ENCODE data around the gene REN. TPM values are rescaled to one million over a fixed set of nuclear protein-coding genes. Genes with fewer than 3 reads are reported as not detected.

The REN gene
- total RNA-seq, 1 donor from 2014 or later = not detected

DNA sequence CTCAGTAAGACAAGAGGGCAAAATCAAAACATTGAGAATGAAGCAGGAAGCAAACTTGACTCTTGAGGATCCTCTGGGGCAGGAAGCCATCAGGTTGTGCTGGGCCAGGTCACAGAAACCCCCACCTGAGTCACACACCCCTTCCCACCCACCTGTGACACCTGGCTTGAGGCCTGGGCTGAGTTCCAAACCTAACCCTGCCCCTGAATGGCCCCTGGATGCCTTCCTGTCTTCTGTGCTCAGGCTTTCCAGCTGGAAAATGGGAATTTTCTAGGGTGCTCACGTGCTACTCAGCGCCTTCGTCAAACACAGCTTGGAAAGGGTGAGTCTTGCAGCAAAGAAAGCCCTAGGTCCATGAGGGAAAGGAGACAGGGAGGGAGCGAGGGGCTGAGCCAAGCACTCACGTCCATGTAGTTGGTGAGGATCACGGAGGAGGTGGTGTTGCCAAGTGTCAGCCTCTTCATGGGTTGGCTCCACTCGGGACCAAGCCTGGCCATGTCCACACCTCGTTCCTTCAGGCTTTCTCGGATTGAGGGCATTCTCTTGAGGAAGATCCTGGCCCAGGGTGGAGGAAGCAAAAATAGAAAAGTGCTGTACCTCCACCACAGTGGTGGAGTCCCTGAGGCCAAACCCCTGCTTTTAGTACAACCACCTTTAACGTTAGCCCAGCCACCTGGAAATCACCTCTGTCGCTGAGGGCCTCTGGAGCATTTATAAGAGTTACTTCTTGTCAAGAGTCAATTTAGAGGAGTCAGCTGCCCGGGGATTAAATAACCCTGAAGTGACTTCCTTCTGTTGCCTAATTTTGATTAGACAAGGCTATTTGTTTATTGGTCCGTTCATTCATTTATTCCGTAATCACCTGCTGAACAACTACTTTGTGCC, 4.3 kb downstream of the REN start:
- intact Hi-C loops (cut with micrococcal nuclease) = loop anchor here (2.0 to 10.0 kb wide), 3 partner anchors 45 to 233 kb away; no protein-coding TSS in a partner anchor
- Histone ChIP-seq H3K9me3 (replicated peaks) (no peaks in the 10 kb centered on the region), H3K36me3 (no peaks in the 10 kb centered on the region), H3K4me1 (no peaks in the 10 kb centered on the region), H3K27me3 (ENCODE audit: low read depth) (peaks cover 39% of the 10 kb centered on the region), H3K4me3 (no peak overlapping the region), H3K27ac (replicated peaks) (no peak overlapping the region)
- TF ChIP-seq, protein P1, sequence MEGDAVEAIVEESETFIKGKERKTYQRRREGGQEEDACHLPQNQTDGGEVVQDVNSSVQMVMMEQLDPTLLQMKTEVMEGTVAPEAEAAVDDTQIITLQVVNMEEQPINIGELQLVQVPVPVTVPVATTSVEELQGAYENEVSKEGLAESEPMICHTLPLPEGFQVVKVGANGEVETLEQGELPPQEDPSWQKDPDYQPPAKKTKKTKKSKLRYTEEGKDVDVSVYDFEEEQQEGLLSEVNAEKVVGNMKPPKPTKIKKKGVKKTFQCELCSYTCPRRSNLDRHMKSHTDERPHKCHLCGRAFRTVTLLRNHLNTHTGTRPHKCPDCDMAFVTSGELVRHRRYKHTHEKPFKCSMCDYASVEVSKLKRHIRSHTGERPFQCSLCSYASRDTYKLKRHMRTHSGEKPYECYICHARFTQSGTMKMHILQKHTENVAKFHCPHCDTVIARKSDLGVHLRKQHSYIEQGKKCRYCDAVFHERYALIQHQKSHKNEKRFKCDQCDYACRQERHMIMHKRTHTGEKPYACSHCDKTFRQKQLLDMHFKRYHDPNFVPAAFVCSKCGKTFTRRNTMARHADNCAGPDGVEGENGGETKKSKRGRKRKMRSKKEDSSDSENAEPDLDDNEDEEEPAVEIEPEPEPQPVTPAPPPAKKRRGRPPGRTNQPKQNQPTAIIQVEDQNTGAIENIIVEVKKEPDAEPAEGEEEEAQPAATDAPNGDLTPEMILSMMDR (IDR thresholded peaks at IDR 0.05; ENCODE audit: borderline replicate concordance) = no peak
- no peak for DNase-seq

DNA sequence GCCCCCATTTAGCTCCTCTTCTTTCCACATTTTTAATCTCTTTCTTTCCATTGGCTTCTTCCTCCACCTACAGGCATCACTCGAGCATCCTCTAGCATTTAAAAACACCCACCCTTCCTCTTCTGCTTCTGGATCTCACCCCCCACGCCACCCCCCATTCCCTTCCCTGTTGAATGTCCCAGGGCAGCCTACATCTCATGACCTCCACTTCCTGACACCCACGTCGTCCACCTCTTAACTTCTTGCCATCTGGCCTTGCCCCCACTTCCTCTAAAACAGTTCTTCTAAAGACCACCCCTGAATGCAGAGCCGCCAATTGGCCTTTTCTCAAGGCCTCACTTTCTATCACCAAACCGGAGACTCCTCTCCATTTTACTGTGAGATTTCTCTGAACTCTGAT, 8.2 kb downstream of the REN start:
- TF ChIP-seq, protein P1 (IDR thresholded peaks at IDR 0.05; ENCODE audit: borderline replicate concordance) = no peak
- Histone ChIP-seq H3K36me3 (no peaks in the 10 kb centered on the region), H3K4me3 (no peak overlapping the region), H3K9me3 (replicated peaks) (no peaks in the 10 kb centered on the region), H3K27ac (replicated peaks) (no peak overlapping the region), H3K27me3 (ENCODE audit: low read depth) (peaks cover 44% of the 10 kb centered on the region), H3K4me1 (no peaks in the 10 kb centered on the region)
- DNase-seq = no peak
- intact Hi-C loops (cut with micrococcal nuclease) = no loop called here

DNA sequence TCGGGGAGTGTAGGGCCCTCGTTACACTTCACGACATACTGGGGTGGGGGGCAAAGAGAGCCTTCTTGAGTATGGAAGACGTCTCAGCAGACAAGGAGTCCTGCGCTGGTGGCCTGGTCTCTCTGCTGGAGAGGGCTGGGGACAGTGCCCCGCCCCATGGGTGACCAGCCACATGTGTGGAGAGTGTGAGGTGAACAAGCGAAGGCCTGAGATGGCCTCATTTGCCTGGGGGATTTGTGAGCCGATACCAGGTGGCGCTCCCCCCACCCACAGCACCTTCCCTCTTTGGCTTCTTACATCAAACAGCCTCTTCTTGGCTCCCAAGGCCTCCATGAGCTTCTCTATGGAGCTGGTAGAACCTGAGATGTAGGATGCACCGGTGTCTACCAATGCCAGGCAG, 10.3 kb downstream of the REN start:
- DNase-seq = no peak
- H3K27ac ChIP-seq (replicated peaks) = no peak overlapping the region
- H3K4me1 ChIP-seq = peaks cover 19% of the 10 kb centered on the region
- TF ChIP-seq, protein P1 (IDR thresholded peaks at IDR 0.05; ENCODE audit: borderline replicate concordance) = no peak
- H3K27me3 ChIP-seq (ENCODE audit: low read depth) = peaks cover 31% of the 10 kb centered on the region
- intact Hi-C loops (cut with micrococcal nuclease) = no loop called here
- H3K9me3 ChIP-seq (replicated peaks) = no peaks in the 10 kb centered on the region
- H3K36me3 ChIP-seq = no peaks in the 10 kb centered on the region
- H3K4me3 ChIP-seq = no peak overlapping the region

DNA sequence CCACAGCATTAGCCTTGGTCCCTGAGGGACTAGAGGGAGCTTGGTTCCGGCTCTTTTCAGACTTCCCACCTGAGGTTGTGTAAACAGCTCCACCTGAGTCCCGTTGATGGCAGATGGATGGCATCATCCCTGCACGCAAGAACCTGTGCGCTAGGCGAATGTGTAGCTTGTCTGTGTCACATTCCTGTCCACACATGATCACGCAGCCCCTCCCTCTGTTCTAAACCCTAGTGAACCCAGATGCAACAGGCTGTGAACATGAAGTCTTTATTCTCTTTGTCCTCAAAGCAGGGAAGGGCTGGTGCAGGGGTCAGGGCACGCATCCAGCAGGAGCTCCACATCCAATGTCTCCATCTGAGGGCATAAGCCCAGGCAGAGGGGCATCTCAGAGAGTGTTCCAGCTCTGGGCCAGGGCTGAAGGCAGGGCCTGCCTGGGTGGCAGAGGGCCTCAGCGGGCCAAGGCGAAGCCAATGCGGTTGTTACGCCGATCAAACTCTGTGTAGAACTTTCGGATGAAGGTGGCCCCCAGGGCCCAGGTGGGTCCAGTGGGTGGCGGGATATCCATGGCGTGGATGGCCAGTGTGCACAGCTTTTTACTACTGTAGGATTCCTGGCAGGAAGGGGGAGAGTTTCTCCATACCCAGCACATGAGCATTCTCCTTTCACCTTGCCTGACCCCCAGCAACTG, 11.4 kb downstream of the REN start:
- H3K4me1 ChIP-seq = peaks cover 25% of the 10 kb centered on the region
- peaks cover 20% of the 10 kb centered on the region for H3K27me3 ChIP-seq (ENCODE audit: low read depth)
- no peak overlapping the region for H3K27ac ChIP-seq (replicated peaks)
- H3K9me3 ChIP-seq (replicated peaks) = no peaks in the 10 kb centered on the region
- TF ChIP-seq, protein P1 (IDR thresholded peaks at IDR 0.05; ENCODE audit: borderline replicate concordance) = no peak
- no peaks in the 10 kb centered on the region for H3K36me3 ChIP-seq
- H3K4me3 ChIP-seq = no peak overlapping the region
- intact Hi-C loops (cut with micrococcal nuclease) = no loop called here
- no peak for DNase-seq

DNA sequence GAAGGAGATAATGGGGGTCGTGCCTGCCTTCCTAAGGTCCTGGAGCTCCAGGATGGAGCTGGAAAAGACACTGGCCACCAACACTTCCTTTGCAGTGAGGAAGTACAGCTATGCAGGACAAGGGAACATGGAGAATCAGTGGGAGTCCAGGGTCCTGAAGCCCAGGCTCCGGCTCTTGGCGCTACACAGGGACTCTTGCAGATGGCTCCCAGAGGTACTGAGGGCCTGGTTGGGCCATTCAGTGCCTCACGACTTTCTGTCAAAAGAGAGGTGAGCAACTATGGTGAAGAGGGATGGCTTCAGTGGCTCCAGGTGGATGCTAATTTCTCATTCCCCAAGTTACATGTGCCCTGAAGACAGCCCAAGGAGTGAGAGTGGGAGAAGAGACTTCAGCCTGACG, 12.5 kb downstream of the REN start:
- DNase-seq = no peak
- no peak overlapping the region for H3K4me3 ChIP-seq
- H3K4me1 ChIP-seq = peaks cover 25% of the 10 kb centered on the region
- TF ChIP-seq, protein P1 (IDR thresholded peaks at IDR 0.05; ENCODE audit: borderline replicate concordance) = no peak
- H3K9me3 ChIP-seq (replicated peaks) = no peaks in the 10 kb centered on the region
- peaks cover 17% of the 10 kb centered on the region for H3K27me3 ChIP-seq (ENCODE audit: low read depth)
- intact Hi-C loops (cut with micrococcal nuclease) = no loop called here
- H3K27ac ChIP-seq (replicated peaks) = no peak overlapping the region
- no peaks in the 10 kb centered on the region for H3K36me3 ChIP-seq
